ENCODE measurements around the gene S100A10. TPM values are rescaled to one million over a fixed set of nuclear protein-coding genes. Genes with fewer than 3 reads are reported as not detected.

Gene S100A10
- total RNA-seq, 4 donors from 2014 or later = 82.5 to 214 (median 105) TPM

DNA sequence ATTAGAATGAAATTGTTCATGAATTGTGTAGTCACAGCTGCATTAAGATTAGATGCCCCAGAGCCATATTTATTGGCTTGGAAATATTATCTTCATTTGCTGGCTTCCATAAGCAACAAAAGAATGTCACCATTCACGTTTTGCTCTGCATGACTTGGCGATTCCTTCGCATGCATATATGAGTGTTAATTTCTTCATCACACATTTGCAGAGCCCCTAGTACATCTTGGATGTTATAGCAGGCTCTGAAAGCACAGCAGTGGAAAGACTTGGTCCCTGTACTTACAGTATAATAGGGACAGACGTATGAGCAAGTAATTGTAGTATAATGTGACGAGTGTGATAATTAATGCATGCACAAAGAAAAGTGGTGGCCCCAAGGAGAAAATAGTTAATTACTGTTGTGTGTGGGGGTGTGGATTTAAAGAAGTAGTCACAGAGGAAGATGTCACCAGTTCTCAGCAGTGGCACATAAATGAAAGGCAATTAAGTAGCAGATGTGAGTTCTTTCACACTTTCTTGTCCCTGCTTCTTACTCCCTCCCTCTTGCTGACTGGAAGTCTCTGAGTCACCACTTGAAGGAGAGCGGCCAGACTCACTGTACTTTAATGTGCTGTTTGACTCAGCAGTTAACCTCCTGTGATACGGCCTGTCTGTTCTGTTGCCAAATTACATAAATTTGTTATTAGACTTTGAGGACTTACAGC is 21.0 kb downstream of the S100A10 start:
- Histone ChIP-seq H3K27me3 (no peaks in the 10 kb centered on the region), H3K36me3 (no peaks in the 10 kb centered on the region), H3K9me3 (no peaks in the 10 kb centered on the region), H3K27ac (replicated peaks in 1 of 4) (peak overlapping the region in 1 of 4 donors; percentile 8), H3K4me1 (peaks cover 14 to 31% (median 23%) of the 10 kb centered on the region in 4 donors), H3K4me3 (no peak overlapping the region)
- intact Hi-C loops (cut with DNase I) = no loop called here
- DNase-seq (ENCODE audit: extremely low spot score) = no peak
- no peak for TF ChIP-seq EP300 (IDR thresholded peaks at IDR 0.05)
- TF ChIP-seq, protein P1, sequence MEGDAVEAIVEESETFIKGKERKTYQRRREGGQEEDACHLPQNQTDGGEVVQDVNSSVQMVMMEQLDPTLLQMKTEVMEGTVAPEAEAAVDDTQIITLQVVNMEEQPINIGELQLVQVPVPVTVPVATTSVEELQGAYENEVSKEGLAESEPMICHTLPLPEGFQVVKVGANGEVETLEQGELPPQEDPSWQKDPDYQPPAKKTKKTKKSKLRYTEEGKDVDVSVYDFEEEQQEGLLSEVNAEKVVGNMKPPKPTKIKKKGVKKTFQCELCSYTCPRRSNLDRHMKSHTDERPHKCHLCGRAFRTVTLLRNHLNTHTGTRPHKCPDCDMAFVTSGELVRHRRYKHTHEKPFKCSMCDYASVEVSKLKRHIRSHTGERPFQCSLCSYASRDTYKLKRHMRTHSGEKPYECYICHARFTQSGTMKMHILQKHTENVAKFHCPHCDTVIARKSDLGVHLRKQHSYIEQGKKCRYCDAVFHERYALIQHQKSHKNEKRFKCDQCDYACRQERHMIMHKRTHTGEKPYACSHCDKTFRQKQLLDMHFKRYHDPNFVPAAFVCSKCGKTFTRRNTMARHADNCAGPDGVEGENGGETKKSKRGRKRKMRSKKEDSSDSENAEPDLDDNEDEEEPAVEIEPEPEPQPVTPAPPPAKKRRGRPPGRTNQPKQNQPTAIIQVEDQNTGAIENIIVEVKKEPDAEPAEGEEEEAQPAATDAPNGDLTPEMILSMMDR (IDR thresholded peaks at IDR 0.05) = no peak
- peak in 1 of 2 donors; percentile 46 for TF ChIP-seq POLR2AphosphoS5 (IDR thresholded peaks at IDR 0.05)
- TF ChIP-seq POLR2A (IDR thresholded peaks at IDR 0.05; ENCODE audit: low read depth) = no peak
- 33% methylated on average over 7 of the region's 7 CpGs for WGBS

DNA sequence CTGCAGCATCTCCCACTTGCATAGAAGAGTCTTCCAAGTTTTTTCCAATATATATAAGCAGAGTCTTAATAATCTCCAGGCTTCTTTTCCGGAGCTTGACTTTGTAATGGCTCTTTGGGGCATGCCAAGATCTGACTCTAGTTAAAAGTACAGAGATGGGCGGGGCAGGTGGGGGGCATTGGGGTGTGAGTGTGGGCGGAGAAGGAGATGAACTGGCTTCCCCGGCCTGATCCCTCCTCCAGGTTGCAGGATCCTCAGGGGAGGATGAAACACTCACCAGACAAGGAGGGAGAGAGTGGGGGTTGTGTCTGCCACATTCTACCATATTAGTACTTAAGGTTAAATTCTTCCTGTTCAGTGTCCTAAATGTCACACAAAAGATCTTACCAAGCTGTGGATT is 23.0 kb downstream of the S100A10 start:
- no peak for DNase-seq (ENCODE audit: extremely low spot score)
- Histone ChIP-seq H3K27ac (replicated peaks in 1 of 4) (no peak overlapping the region), H3K4me1 (peaks cover 15 to 34% (median 24%) of the 10 kb centered on the region in 4 donors), H3K9me3 (no peaks in the 10 kb centered on the region), H3K4me3 (no peak overlapping the region), H3K27me3 (no peaks in the 10 kb centered on the region), H3K36me3 (no peaks in the 10 kb centered on the region)
- intact Hi-C loops (cut with DNase I) = no loop called here
- no peak for TF ChIP-seq EP300 (IDR thresholded peaks at IDR 0.05)
- TF ChIP-seq, protein P1 (IDR thresholded peaks at IDR 0.05) = no peak
- WGBS = 66% methylated on average over 4 of the region's 4 CpGs

DNA sequence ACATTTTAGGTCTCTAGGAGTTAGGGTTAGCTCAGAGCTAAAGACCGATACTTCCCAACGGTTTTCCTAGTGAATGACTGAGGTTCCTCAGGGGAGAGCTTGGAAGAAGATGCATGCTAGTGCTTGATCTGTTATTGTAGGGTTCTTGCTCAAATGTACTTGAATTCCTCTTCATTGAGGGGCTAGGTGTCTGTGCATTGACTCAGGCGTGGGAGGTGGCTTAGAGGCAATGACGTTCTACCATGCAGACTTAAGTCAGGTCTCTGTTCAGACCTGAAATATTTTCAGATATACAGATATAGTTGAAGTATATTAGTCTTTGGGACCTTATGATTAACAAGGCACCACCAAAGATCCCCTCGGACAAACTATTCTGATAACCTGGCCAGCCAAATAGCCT is 23.5 kb downstream of the S100A10 start:
- intact Hi-C loops (cut with DNase I) = no loop called here
- Histone ChIP-seq H3K4me1 (peaks cover 15 to 34% (median 24%) of the 10 kb centered on the region in 4 donors), H3K27me3 (no peaks in the 10 kb centered on the region), H3K27ac (replicated peaks in 1 of 4) (no peak overlapping the region), H3K36me3 (no peaks in the 10 kb centered on the region), H3K4me3 (no peak overlapping the region), H3K9me3 (no peaks in the 10 kb centered on the region)
- DNase-seq (ENCODE audit: extremely low spot score) = no peak
- TF ChIP-seq, protein P1 (IDR thresholded peaks at IDR 0.05) = no peak
- no peak for TF ChIP-seq POLR2AphosphoS5 (IDR thresholded peaks at IDR 0.05)
- no peak for TF ChIP-seq POLR2A (IDR thresholded peaks at IDR 0.05; ENCODE audit: low read depth)
- 84% methylated on average over 5 of the region's 5 CpGs for WGBS

DNA sequence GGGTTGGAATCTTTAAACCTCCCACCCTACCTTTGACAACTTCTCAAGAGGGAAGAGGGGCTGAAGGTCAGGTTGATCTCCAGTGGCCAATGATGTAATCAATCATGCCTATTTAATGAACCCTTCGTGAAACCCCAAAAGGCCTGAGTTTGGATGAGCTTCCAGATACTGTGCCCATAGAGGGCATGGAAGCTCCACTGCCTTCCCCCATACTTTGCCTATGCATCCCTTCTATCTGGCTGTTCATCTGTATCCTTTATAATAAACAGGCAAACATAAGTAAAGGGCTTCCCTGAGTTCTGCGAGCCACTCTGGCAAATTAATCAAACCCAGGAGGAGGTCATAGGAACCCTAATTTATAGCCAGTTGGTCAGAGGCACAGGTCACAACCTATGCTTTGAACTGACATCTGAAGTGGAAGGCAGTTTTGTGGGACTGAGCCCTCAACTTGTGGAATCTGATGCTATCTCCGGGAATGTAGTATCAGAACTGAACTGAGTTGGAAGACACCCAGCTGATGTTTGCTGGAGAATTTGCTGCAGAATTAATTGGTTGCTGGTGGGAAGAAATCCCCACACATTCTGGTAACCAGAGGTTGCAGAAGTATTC is 24.8 kb downstream of the S100A10 start:
- Histone ChIP-seq H3K36me3 (no peaks in the 10 kb centered on the region), H3K27ac (replicated peaks in 1 of 4) (no peak overlapping the region), H3K4me3 (no peak overlapping the region), H3K27me3 (no peaks in the 10 kb centered on the region), H3K4me1 (peaks cover 15 to 39% (median 24%) of the 10 kb centered on the region in 4 donors), H3K9me3 (no peaks in the 10 kb centered on the region)
- no peak for DNase-seq (ENCODE audit: extremely low spot score)
- 80% methylated on average over 3 of the region's 3 CpGs for WGBS
- TF ChIP-seq EP300 (IDR thresholded peaks at IDR 0.05) (no peak), POLR2AphosphoS5 (IDR thresholded peaks at IDR 0.05) (no peak), POLR2A (IDR thresholded peaks at IDR 0.05; ENCODE audit: low read depth) (no peak)
- TF ChIP-seq, protein P1 (IDR thresholded peaks at IDR 0.05) = no peak
- intact Hi-C loops (cut with DNase I) = loop anchor here (2.0 to 5.0 kb wide), 2 partner anchors 30 to 37 kb away; no protein-coding TSS in a partner anchor
